GM19238 (cell line): Measurements from ENCODE around the gene ZDBF2.
"Not testable (repeated sequence)": the region's sequence is repeated elsewhere in the genome, so short reads cannot be mapped to it uniquely, and the experiment has no call there.

ENCODE experiments used
- DNase-seq: peaks from one replicate; pipeline ENCODE4 v3.0.0; 2011; ENCODE audit warnings: low spot score; ENCODE audit not compliant: insufficient read length

The ZDBF2 gene

DNA sequence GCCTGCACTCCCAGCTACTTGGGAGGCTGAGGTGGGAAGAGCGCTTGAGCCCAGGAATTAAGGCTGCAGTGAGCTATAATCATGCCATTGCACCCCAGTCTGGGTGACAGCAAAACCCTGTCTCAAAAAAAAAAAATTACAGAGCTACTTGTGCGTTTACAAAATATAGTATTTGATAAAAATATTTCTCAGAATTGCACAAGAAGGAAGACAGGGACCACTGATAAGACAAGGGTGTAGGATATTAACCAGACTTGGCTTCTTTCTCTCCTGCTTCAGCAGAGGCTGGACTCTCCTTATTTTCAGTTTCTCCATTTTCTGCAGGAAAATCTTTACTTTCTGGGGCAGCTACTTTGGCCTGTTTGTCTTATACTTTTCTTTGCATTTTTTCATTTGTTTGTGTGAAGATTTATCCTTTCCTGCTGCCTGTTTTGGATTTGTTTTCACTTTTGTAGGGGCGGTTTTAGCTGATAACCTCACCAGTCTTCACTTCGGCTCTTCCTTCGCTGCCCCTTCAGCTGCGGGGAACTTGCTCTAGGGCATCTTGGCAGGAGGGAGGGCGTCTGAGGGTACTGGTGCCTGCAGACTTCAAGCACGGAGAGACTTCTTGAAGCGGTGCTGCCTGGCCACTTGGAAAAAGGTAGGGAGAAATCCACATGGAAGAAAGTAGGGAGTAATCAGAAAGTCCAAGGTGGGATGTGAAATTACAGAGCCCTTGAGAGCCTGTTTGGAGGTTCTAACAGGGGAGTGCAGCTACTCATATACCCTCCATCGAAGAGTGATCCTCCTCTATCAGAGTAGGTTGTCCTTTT lies 14.9 kb upstream of the ZDBF2 start:
- no peak for DNase-seq

DNA sequence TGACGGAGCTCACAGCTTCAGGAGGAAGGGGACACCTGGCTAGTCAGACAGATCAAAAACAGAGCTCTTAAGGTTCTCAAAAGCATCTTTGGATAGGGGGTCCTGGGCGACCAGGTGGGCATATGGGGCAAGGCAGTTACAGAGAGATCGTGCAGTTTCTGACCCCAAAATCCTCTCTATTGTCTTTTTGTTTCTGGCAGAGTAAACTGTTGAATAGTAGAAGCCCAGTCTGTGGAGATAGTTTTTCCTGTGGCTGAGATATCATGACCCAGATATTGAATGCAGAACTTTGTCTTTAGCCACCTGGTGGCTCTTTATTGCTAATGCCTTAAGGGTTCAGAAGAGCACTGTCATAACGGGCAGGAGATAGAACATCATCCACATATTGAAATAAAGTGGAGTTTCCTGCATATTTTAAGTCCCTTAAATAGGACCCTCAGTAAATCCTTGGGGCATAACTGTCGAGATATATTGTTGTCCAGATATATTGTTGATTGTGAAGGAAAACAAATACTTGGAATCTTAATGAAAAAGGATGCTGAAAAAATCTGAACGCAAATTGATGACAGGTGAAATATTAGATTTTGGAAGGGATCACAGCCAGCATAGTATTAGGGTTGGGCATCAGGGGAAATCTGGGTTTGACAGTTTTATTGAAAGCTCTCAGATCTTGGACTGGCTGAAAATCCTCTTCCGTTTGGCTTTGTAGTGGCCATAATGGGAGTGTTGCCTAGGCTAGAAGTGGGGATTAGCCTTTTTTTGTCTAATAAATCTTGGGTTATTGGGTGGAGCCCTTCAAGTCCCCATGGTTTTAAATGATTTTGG lies 14.1 kb upstream of the ZDBF2 start:
- no peak for DNase-seq

DNA sequence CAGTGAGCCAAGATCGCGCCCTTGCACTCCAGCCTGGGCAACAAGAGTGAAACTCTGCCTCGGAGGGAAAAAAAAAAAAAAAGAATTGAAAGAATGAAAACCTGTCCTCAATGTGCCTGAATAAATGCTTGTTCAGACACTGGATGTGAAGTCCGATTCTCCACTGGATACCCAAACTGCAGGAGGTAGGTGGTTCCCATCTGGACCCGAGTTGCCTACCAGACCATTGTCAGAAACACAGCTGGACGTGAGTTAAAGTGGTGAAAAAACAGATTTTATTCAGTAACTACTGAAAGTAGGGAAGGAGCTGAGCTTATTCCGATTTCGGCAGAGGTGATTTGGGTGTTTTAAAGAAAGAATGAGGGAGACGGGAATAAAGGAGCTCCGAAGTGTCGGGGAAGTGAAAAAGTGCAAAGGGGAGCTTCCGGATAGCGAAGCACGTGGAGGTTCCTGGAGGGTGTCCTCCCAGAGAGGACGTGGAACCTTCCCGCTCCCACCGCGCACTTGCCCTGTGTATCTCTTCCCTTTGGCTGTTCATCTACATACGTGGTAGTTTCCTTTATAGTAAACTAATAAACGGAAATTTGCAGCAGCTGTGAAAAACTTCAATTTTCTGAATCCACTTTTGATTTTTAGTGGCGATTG lies 10.4 kb upstream of the ZDBF2 start:
- DNase-seq, result no peak

DNA sequence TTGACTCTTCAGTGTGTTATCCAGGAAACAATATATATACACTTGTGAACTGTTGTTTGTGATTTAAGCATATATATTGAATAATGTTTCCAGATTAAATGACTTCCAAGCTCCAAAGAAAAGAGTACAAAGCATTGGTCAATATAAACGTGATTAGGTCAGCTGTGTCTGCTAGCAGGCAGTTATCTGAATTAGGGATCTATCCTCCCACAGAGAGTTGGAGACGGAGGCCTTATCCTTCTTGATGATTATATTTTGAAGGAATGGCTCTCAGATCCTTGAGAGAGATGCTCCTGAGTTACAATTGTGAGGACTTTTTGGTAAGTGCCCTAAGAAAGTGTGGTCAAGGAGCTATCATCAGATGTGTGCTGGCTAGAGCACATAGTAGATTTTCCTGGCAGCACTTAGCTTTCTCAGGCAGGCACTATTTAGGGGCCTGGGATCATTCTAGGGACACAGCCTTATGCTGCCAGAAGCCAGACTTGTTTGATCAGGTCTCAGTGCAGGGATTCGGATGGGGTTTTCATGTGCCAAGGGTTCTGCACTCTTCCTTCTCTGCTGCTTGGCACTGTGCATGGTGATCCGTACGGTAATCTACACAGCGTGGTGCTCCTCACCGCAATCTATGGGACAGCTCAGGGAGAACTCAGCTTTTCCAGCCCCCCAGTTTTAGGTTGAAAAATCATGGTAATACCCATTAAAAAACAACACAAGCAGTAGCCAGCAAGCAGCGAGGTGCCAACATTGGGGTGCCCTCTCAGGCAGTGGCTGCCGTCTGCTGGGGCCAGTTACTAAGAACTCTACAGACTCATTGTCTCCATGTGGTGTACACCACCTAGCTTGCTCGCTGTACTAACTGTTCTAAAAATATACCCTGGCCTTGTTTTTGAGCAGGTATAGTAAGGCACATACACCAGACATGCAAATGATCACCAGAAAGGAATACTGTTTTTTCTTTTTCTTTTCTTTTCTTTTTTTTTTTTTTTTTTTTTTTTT lies 8.0 kb upstream of the ZDBF2 start:
- DNase-seq, result no peak

GRCh38 chr2:206267567-206267966 lies 6.9 kb upstream of the ZDBF2 start:
- DNase-seq, result no peak

DNA sequence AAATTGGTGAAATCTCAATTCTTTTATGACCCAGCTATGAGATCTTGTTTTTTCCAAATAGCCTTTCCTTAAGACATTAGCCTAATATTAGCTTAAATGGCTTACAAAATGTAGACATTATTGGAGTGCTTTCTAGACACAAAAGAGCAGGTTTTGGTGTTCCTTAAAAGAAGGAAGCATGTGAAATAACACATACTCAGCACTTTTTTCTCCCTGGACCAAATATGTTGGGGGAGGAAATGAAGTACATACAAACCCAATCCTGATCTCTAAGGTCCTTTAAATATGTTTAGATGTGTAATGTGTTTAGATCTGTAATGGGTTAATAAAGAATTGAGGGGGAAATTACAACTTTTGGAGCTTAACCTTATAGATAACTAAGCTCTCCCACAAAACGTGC lies 3.4 kb upstream of the ZDBF2 start:
- DNase-seq, result no peak

DNA sequence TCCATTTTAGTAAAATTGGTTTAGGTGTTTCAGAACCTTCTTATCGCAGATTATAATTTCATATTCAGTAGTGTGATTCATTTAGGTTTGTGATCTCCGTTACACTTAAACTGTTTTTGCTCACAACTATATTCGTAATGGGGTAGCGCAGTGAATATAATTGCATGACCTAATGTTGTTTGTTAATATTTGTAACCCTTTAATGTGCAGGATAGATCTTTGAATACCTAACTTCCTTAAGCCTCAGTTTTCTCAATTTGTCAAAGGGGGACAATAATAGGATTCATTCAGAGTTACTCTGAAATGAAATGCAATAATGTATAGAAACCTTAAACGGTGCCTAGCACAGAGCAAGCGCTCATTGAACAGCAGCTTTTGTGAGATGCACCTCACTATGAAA lies 558 bp upstream of the ZDBF2 start:
- DNase-seq, result no peak

- DNase-seq, result no peak
Measured at GRCh38 chr2:206275312-206276055, 1.0 kb downstream of the ZDBF2 start.

- no peak for DNase-seq
Measured at GRCh38 chr2:206276169-206276942, 1.9 kb downstream of the ZDBF2 start.

DNA sequence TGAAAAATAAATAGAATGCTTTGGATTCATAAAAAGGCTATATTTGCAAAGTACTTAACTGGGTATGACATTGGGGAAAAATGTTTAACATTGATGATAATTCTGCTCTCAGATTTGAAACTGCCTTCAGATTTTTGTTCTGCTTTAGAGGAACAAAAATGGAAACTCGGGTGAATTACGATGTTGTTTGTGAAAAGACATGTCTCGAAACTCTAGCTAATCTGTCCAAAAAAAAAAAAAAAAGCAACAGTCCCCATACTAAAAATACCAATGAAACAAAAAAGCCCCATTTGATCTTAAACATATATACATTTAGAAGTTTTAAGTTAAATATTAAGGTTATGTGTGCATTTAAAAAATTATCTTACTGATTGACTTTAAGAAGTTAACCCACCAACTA lies 3.0 kb downstream of the ZDBF2 start:
- DNase-seq, result no peak

DNA sequence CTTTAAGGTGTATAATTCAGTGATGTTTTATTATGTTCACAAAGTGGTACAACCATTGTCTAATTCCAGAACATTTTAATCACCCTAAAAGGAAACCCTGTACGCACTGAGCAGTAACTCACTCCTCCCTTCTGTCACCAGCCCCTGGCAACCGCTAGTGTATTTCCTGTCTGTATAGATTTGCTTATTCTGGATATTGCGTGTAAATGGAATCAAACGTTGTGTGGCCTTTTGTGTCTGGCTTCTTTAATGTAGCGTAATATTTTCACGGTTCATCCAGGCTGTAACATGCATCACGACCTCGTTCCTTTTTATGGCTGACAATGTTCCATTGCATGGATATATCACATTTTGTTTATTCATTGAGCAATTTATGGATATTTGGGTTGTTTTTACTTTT lies 8.3 kb downstream of the ZDBF2 start:
- no peak for DNase-seq

DNA sequence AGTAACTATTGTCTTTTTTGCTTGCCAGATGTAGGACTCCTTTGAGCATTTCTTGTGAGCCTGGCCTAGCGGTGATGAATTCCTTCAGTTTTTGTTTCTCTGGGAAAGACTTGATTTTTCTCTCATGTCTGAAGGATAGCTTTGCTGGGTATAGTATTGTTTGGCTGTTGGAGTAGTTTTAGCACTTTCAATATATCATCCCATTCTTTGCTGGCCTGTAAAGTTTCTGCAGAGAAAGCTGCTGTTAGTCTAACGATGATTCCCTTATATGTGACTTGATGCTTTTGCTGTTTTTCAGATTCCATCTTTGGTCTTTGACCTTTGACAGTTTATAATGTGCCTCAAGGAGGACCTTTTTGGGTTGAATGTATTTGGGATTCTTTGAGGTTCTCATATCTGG lies 12.7 kb downstream of the ZDBF2 start:
- no peak for DNase-seq

- DNase-seq, result no peak
Measured at GRCh38 chr2:206289391-206289790, 14.9 kb downstream of the ZDBF2 start.

DNA sequence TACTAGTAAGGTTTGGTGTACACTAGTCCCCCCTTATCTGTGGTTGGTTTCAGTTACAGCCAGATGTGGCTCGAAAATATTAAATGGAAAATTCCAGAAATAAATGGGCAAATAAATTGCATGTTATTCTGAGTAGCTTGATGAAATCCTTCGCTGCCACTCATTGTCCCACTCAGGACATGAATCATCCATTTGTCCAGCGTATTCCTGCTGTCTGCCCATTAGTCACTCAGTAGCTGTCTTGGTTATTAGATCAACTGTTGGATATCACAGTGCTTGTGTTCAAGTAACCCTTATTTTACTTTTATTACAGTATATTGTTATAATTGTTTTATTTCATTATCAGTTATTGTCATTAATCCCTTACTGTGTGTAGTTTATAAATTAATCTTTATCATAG lies 21.7 kb downstream of the ZDBF2 start:
- no peak for DNase-seq

DNA sequence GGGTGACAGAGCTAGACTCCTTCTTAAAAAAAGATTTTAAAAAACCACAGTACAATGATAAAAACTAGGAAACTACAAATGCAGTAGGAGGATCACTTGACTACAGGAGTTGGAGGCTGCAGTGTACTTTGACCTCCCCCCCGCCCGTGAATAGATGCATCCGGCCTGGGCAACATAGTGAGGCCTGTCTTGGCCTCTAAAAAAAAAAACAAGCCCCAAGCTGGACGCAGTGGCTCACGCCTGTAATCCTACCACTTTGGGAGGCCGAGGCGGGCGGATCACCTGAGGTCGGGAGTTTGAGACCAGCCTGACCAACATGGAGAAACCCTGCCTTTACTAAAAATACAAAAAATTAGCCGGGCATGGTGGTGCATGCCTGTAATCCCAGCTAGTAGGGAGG lies 25.1 kb downstream of the ZDBF2 start:
- not testable (repeated sequence) for DNase-seq

DNA sequence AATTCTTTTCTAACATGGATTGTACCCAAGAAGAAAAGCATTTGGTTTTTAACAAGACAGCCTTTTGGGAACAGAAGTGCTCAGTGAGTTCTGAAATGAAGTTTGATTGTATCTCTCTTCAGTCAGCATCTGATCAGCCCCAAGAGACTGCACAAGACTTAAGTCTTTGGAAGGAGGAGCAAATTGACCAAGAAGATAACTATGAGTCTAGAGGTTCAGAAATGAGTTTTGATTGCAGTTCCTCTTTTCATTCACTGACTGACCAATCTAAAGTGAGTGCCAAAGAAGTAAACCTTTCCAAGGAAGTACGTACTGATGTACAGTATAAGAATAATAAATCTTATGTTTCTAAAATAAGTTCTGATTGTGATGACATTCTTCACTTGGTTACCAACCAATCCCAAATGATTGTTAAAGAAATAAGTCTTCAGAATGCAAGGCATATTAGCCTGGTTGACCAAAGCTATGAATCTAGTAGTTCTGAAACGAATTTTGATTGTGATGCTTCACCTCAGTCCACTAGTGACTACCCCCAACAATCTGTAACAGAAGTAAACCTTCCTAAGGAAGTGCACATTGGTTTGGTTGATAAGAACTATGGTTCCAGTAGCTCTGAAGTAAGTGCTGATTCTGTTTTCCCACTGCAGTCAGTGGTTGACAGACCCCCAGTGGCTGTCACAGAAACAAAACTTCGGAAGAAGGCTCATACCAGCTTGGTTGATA lies 31.2 kb downstream of the ZDBF2 start:
- no peak for DNase-seq

DNA sequence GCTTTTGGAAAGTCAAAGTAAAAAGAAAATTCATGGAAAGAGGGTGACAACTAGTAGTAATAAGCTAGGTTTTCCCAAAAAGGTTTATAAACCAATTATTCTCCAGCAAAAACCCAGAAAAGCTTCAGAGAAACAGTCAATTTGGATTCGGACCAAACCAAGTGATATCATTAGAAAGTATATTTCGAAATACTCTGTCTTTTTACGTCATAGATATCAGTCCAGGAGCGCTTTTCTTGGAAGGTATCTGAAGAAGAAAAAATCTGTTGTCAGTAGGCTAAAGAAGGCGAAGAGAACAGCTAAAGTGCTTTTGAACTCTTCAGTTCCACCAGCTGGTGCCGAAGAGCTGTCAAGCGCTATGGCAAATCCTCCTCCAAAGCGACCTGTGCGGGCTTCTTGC lies 36.6 kb downstream of the ZDBF2 start:
- DNase-seq, result no peak

DNA sequence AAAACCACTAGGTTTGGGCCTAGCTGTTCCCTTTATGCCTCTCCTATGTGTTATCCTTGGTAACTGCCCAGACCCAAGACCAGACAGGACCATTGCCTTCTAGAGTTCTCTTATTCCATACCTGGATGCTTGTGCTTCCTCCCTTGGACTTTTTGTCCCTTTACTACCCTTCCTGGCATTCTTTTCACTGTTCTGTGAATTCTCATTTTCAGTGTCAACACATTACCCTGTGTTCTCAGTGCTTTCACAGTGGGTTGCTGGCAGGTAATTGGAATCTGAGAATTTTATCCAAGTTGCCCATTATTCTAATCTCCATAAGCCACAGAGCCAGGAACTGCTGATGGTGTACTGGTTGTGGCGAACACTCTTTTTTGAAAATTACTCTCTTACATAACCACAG lies 41.7 kb downstream of the ZDBF2 start:
- no peak for DNase-seq

- DNase-seq, result no peak
Measured at GRCh38 chr2:206323033-206323432, 48.6 kb downstream of the ZDBF2 start.
